B cell (primary cell): ENCODE data around the gene CACNA2D1.

Source experiments
- CTCF ChIP-seq: fragments of 200-600 bp; IDR thresholded peaks from one replicate; pipeline ENCODE4 v1.8.0; 2022; ENCODE audit warnings: antibody characterized with exemption, mild to moderate bottlenecking
- EZH2 ChIP-seq: IDR thresholded peaks from 2 replicates; pipeline ENCODE4 v1.6.1; 2012; ENCODE audit warnings: borderline replicate concordance, low read depth, mild to moderate bottlenecking, moderate library complexity, low read length; ENCODE audit not compliant: insufficient read depth, poor library complexity, severe bottlenecking

- no peak for TF ChIP-seq EZH2
- TF ChIP-seq CTCF, result no peak
Measured at GRCh38 chr7:82433507-82433906, 10.1 kb downstream of the CACNA2D1 start.
